B cell (primary cell): ENCODE data around the gene MFAP5.

ENCODE experiments used
- EZH2 ChIP-seq: IDR thresholded peaks from 2 replicates; pipeline ENCODE4 v1.6.1; 2012; ENCODE audit warnings: borderline replicate concordance, low read depth, mild to moderate bottlenecking, moderate library complexity, low read length; ENCODE audit not compliant: insufficient read depth, poor library complexity, severe bottlenecking
- TF ChIP-seq, protein P1 (sequence below): fragments of 200-600 bp; IDR thresholded peaks from one replicate; pipeline ENCODE4 v1.8.0; 2022; ENCODE audit warnings: antibody characterized with exemption, mild to moderate bottlenecking

DNA sequence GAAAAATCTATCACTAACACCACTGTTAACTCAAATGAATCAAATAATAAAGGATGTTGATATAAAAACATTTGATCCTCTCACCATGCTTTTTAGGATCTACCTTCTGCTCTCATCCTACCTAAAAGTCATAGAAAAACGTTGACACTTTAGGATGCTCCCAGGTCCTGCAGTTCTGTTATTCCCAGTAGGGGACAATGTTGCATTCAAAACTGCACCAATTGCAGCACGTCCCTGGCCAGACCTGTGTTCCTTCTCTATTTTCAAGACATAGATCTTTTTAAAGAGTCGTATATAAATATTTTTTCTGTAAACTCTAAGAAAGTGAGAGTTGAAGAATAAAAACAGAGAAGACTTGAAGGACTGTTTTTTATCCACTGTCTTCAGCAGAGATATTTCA lies 58.8 kb downstream of the MFAP5 start:
- TF ChIP-seq EZH2 = no peak
- TF ChIP-seq, protein P1, sequence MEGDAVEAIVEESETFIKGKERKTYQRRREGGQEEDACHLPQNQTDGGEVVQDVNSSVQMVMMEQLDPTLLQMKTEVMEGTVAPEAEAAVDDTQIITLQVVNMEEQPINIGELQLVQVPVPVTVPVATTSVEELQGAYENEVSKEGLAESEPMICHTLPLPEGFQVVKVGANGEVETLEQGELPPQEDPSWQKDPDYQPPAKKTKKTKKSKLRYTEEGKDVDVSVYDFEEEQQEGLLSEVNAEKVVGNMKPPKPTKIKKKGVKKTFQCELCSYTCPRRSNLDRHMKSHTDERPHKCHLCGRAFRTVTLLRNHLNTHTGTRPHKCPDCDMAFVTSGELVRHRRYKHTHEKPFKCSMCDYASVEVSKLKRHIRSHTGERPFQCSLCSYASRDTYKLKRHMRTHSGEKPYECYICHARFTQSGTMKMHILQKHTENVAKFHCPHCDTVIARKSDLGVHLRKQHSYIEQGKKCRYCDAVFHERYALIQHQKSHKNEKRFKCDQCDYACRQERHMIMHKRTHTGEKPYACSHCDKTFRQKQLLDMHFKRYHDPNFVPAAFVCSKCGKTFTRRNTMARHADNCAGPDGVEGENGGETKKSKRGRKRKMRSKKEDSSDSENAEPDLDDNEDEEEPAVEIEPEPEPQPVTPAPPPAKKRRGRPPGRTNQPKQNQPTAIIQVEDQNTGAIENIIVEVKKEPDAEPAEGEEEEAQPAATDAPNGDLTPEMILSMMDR = no peak
